GM18868 (cell line): ENCODE results near the gene AKR1A1.

Source experiments
- ATAC-seq: cut with Tn5 transposase; IDR thresholded peaks from one replicate; pipeline ENCODE4 v1.9.1; 2021; ENCODE audit warnings: mild to moderate bottlenecking, moderate library complexity; ENCODE audit not compliant: unreplicated experiment

Gene AKR1A1

GRCh38 chr1:45615885-45616284 is 65.3 kb downstream of the AKR1A1 start:
- no peak for ATAC-seq

- ATAC-seq = no peak
Observed at GRCh38 chr1:45617618-45618017, 67.0 kb downstream of the AKR1A1 start.

GRCh38 chr1:45619149-45619921 is 68.7 kb downstream of the AKR1A1 start:
- ATAC-seq = no peak
